ENCODE data around the gene SCFD2. TPM values are rescaled to one million over a fixed set of nuclear protein-coding genes. Genes with fewer than 3 reads are reported as not detected.

Gene SCFD2
- total and polyA plus RNA-seq, 7 donors: 3.7 to 16.6 (median 10.7) TPM

DNA sequence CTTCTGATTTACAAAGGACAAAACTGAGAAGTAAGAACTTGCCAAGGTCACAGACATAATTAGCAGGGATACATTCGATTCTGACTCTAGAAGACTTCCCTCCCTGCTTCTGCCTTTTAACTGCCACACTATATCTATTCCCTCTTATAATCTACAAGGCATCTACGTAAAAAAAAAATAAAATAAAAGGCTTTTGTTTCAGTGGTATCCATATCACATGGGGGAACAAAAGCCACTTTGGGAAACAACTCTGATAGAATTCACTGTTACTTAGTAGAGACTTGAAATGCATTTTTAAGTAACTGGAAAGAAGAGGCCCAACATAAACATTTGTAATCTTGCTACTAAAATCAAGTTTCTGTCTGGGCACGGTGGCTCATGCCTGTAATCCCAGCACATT lies 247.2 kb downstream of the SCFD2 start:
- intact Hi-C loops (cut with DNase I): no loop called here
- whole genome bisulfite sequencing, 2 donors: 47 to 74% methylated on average over 3 of the region's 3 CpGs
- Histone ChIP-seq H3K9me3 (no peaks in the 10 kb centered on the region), H3K27me3 (no peaks in the 10 kb centered on the region), H3K4me3 (no peak overlapping the region), H3K27ac (no peak overlapping the region), H3K4me1 (peaks cover 0 to 14% (median 9%) of the 10 kb centered on the region in 4 donors), H3K36me3 (no peaks in the 10 kb centered on the region)
- TF ChIP-seq POLR2A (IDR thresholded peaks at IDR 0.05) (no peak), EP300 (IDR thresholded peaks at IDR 0.05) (no peak), POLR2AphosphoS5 (IDR thresholded peaks at IDR 0.05) (no peak)
- TF ChIP-seq, protein P1, sequence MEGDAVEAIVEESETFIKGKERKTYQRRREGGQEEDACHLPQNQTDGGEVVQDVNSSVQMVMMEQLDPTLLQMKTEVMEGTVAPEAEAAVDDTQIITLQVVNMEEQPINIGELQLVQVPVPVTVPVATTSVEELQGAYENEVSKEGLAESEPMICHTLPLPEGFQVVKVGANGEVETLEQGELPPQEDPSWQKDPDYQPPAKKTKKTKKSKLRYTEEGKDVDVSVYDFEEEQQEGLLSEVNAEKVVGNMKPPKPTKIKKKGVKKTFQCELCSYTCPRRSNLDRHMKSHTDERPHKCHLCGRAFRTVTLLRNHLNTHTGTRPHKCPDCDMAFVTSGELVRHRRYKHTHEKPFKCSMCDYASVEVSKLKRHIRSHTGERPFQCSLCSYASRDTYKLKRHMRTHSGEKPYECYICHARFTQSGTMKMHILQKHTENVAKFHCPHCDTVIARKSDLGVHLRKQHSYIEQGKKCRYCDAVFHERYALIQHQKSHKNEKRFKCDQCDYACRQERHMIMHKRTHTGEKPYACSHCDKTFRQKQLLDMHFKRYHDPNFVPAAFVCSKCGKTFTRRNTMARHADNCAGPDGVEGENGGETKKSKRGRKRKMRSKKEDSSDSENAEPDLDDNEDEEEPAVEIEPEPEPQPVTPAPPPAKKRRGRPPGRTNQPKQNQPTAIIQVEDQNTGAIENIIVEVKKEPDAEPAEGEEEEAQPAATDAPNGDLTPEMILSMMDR (IDR thresholded peaks at IDR 0.05): no peak
- DNase-seq: no peak

DNA sequence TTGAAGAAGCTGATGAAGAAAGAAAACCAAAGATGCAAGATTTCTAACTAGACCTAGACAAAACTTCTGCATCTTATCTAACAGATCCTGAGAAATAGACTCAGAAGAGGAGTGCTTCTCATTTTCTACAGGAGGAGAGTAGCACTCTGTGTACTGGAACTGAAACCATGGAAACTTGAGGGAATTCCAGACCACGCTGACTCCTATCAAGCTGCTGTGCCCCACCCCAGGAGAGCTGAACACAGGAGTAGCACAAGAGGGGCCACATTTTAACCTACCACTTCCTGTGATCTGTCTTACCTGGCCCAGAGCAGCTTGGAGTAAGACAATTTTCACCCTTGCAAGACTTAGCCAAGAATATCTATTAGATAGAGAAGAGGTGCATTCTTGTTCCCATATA lies 248.9 kb downstream of the SCFD2 start:
- peaks cover 0 to 14% (median 9%) of the 10 kb centered on the region in 4 donors for H3K4me1 ChIP-seq
- WGBS, 2 donors: 71 to 72% methylated on average over 1 of the region's 1 CpG
- DNase-seq: no peak
- H3K36me3 ChIP-seq: no peaks in the 10 kb centered on the region
- H3K27ac ChIP-seq: no peak overlapping the region
- no peak overlapping the region for H3K4me3 ChIP-seq
- TF ChIP-seq POLR2A (IDR thresholded peaks at IDR 0.05): no peak
- TF ChIP-seq, protein P1 (IDR thresholded peaks at IDR 0.05): no peak
- TF ChIP-seq POLR2AphosphoS5 (IDR thresholded peaks at IDR 0.05): no peak
- no peak for TF ChIP-seq EP300 (IDR thresholded peaks at IDR 0.05)
- H3K27me3 ChIP-seq: no peaks in the 10 kb centered on the region
- intact Hi-C loops (cut with DNase I): no loop called here
- no peaks in the 10 kb centered on the region for H3K9me3 ChIP-seq

DNA sequence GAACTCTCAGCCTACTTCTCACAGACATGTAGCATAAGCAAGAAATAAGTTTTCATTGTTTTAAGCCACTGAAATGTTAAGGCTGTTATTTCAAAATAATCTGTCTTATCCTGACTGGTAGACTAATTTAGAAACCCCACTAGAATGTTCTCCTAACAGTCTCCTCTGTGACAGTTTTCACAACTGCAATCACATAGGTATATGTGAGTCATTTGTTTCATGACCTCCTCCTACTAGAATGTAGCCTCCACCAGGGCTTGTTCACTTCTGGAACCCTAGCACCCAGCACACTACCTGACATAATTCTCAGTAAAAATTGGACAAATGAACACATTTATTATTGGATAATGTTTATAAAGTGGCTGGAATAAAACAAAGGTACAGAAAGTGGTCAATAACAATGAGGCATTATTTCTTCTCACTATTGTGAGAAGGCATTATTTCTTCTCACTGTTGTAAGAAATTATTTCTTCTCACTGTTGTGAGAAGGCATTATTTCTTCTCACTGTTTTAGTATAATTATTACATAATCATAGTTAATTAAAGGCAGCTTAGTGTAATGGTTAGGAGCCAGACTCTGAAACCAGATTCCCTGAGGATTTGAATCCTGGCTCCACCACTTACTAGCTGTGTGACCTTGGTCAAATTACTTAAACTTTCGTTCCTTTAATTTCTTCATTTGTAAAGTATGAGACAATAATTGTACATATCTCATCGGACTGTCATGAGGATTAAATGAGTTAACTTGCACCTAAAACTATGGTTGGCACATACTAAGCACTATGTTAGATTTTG lies 252.2 kb downstream of the SCFD2 start:
- no peak overlapping the region for H3K27ac ChIP-seq
- H3K4me3 ChIP-seq: no peak overlapping the region
- TF ChIP-seq, protein P1 (IDR thresholded peaks at IDR 0.05): no peak
- TF ChIP-seq POLR2A (IDR thresholded peaks at IDR 0.05) (no peak), POLR2AphosphoS5 (IDR thresholded peaks at IDR 0.05) (no peak), EP300 (IDR thresholded peaks at IDR 0.05) (no peak)
- 89 to 98% methylated on average over 2 of the region's 2 CpGs for WGBS, 2 donors
- intact Hi-C loops (cut with DNase I): no loop called here
- no peaks in the 10 kb centered on the region for H3K4me1 ChIP-seq
- H3K27me3 ChIP-seq: no peaks in the 10 kb centered on the region
- H3K36me3 ChIP-seq: no peaks in the 10 kb centered on the region
- DNase-seq: no peak
- H3K9me3 ChIP-seq: peaks cover 0 to 4% (median under 1%) of the 10 kb centered on the region in 4 donors

DNA sequence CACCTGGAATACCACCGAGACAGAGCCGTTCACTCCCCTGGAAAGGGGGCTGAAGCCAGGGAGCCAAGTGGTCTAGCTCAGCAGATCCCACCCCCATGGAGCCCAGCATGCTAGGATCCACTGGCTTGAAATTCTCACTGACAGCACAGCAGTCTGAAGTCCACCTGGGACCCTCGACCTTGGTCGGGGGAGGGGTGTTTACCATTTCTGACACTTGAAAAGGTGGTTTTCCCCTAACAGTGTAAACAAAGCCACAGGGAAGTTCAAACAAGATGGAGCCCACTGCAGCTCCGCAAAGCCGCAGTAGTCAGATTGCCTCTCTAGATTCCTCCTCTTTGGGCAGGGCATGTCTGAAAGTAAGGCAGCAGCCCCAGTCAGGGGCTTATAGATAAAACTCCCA lies 260.5 kb downstream of the SCFD2 start:
- DNase-seq: no peak
- Histone ChIP-seq H3K4me3 (no peak overlapping the region), H3K36me3 (no peaks in the 10 kb centered on the region), H3K4me1 (peaks cover 0 to 9% (median 0%) of the 10 kb centered on the region in 4 donors), H3K9me3 (peaks cover 0 to 4% (median under 1%) of the 10 kb centered on the region in 4 donors), H3K27me3 (no peaks in the 10 kb centered on the region), H3K27ac (no peak overlapping the region)
- 83 to 90% methylated on average over 6 of the region's 6 CpGs for WGBS, 2 donors
- TF ChIP-seq, protein P1 (IDR thresholded peaks at IDR 0.05): no peak
- no peak for TF ChIP-seq POLR2A (IDR thresholded peaks at IDR 0.05)
- TF ChIP-seq POLR2AphosphoS5 (IDR thresholded peaks at IDR 0.05): no peak
- TF ChIP-seq EP300 (IDR thresholded peaks at IDR 0.05): no peak
- intact Hi-C loops (cut with DNase I): no loop called here

Measured in sigmoid colon (tissue), 7 donors.